HG03196 (cell line): ENCODE measurements around the gene SLC38A7.
"Not testable (repeated sequence)": the region's sequence is repeated elsewhere in the genome, so short reads cannot be mapped to it uniquely, and the experiment has no call there.

Source experiments
- ATAC-seq: cut with Tn5 transposase; IDR thresholded peaks from one replicate; pipeline ENCODE4 v1.9.1; 2021; ENCODE audit not compliant: unreplicated experiment

The SLC38A7 gene

GRCh38 chr16:58678716-58679115 lies 5.9 kb downstream of the SLC38A7 start:
- no peak for ATAC-seq

GRCh38 chr16:58678269-58678668 lies 6.3 kb downstream of the SLC38A7 start:
- ATAC-seq, result no peak

DNA sequence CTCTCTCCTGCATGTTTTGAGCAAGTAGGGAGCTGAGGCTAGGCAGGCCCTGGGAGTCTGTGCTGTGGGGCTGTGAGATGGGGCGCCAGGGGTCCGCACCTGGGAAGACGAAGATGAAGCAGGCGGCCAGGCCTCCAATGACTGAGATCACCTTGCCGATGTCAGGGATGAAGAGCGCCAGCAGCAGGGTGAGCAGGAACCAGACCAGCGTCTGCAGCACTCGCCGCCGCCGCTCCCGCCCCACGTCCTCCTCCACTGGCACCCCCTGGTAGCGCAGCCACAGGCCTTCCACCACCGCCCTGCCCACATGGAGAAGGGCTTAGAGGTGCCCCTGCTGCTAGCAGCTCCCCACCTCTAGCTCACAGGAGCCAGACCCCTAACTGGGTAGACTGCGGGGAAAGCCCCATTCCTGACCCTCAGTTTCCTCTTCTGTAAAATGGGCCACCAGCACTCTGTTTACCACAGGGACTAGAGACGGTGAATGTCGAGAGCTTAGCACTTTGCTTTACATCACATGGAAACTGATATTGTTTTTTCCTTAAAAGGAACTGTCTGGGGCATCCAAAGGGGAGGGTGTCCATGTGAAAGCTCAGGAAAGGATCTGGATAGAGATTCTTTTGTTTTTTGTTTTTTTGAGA lies 13.5 kb downstream of the SLC38A7 start:
- no peak for ATAC-seq

GRCh38 chr16:58670177-58670576 lies 14.4 kb downstream of the SLC38A7 start:
- ATAC-seq, result no peak

DNA sequence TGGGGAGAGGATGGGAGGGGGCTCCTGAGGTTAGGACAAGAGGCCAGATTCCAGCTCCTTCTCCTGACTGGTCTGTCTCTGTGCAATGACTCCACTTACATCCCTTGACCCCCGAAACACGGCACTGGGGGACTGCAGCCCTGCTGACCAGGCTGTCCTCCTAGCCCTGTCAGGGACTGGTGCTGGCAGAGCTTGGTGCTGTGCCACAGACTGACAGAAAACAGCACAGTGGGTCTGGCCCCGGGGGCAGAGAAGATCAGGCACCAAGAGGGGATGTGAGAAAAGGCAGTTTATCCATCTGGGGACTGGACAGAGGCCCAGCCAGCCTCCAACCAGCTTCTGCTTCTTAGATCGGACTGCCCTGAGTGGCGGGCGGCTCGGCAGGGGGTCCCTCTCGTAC lies 19.4 kb downstream of the SLC38A7 start:
- no peak for ATAC-seq

DNA sequence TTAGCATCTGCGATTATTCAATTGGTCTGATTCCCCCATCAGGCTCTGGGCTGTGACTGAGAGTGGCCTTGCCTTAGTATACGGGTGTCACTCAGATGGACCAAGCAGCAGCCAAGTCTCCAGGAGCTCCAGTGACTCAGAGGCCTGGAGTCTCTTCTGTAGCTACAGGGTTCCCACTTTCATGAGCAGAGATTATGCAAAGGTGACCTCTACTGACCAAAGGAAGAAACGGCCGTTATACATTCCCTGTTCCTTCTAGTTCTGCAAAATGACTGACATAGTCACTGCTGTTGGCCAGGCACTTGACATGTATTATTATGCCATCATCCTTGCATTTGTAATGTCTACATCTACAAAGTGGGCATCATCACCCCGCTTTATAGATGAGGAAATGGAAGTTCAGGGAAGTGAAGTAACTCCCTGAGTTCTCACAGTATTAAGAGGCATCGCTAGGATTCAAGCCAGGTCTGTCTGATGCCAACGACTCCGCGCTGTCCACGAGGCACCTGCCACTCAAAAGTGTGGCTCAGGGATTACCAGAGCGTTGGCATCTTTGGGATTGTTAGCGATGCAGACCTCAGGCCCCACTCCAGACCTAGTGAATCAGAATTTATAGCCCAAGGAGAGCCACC lies 23.3 kb downstream of the SLC38A7 start:
- ATAC-seq, result no peak

DNA sequence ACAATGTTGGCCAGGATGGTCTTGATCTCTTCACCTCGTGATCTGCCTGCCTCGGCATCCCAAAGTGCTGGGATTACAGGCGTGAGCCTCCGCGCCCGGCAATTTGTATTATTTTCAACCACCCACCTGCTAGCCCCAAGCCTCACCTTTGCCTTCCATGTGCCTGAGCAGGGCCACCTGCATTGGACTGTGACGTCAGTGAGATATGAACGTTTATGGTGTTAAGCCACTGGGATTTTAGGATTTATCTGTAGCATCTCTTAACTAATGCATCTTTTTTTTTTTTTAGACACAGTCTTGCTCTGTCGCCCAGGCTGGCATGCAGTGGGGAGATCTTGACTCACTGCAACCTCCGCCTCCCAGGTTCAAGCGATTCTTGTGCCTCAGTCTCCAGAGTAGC lies 24.7 kb downstream of the SLC38A7 start:
- not testable (repeated sequence) for ATAC-seq

DNA sequence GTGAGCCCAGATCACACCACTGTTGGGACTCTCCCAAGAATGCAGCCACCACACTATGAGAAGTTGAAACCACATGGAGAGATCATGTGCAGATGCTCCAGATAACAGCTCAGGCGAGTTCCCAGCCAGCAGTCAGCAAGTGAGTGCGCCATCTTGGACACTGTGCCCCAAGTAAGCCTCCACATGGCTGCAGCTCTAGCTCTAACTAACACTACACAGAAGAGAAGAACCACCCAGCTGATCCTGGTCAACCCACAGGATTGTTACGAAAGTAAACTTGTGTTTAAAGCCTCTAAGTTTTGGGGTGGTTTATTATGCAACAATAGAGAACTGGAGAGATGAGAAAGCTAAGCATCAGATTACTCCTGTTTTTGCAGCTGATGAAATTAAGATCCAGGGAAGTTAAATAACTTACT lies 25.8 kb downstream of the SLC38A7 start:
- no peak for ATAC-seq

- no peak for ATAC-seq
These were observed 27.7 kb downstream of the SLC38A7 start for GRCh38 chr16:58656899-58657298.

DNA sequence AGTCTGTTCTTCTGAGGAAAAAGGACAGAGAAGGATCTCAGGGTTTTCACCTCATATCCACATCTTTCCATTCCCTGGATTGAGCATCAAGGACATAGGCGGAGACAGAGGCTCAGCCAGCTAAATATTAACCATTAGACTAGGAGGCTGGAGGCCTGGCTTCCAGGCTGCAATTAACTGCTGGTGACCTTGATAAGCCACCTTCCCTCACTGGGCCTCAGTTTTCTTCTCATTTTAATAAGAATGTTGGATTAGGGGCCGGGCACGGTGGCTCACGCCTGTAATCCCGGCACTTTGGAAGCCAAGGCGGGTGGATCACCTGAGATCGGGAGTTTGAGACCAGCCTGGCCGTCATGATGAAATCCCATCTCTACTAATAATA lies 29.4 kb downstream of the SLC38A7 start:
- no peak for ATAC-seq

DNA sequence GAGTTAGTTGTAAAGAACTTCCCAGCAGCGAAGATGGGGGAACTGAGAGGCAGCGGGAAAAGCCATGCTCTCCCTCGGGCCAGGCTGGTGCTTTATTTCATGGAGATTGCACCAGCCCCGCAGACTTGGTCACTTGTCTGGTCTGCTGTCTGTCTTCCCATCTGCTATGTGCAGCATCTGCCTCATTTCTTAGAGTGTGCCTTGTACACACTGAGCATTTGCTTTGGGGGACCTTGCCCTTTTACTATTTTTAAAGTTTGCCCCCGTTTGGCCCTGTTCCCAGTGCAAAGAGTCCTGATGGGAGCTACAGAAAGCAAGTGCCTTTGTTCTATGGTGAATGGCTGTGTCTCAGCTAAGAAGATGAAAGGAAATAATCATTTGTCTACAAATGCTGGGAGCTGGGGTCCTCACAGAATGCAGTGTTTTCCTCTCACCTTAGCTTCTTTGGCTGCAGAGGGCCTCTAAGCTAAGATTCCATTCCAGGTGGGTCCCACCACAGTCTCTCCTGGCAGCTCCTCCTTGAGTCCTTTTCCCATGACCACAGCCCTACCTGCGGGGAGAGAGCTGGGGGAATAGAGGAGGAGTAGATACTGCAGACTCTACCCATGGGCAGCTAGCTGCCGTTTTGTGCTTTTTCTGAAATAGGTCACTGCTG lies 29.9 kb downstream of the SLC38A7 start:
- no peak for ATAC-seq

DNA sequence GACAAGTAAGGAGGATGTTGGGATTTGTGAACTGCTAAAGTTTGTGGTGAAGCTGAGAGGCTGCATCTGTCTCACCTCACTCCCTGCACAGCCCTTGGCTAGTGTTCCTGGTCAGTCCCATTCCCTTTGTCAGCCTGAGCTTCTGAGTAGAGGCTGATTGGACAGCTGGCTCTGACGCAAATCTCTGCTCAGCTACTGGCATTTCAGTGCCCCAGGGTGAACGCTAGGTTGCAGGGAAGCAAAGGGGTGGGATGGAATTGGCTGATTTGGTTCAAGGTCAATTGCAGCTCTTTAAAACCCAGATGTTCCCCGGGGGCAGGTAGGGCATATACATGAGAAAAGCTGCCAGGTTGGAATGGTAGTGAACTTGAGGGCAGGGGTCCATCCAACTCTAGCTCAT lies 31.8 kb downstream of the SLC38A7 start:
- ATAC-seq, result no peak

DNA sequence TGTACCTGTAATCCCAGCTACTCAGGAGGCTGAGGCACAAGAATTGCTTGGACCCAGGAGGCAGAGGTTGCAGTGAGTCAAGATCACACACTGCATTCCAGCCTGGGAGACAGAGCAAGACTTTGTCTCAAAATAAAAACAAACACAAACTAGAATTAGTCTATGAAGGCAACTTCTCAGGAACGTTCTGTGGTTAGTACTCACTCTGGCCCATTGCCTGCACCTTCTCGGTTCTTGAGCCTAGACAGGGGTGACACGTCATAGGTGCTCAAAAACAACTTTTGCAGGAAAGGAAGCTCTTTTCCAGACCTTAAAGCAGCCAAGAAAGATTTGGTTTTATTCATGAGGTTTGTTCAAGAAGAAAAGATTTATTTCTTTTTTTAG lies 32.6 kb downstream of the SLC38A7 start:
- ATAC-seq, result no peak

GRCh38 chr16:58649707-58650106 lies 34.9 kb downstream of the SLC38A7 start:
- no peak for ATAC-seq

- ATAC-seq, result no peak
These were observed 37.5 kb downstream of the SLC38A7 start for GRCh38 chr16:58647107-58647506.

- no peak for ATAC-seq
These were observed 39.6 kb downstream of the SLC38A7 start for GRCh38 chr16:58644765-58645487.

- no peak for ATAC-seq
These were observed 40.5 kb downstream of the SLC38A7 start for GRCh38 chr16:58644108-58644507.

DNA sequence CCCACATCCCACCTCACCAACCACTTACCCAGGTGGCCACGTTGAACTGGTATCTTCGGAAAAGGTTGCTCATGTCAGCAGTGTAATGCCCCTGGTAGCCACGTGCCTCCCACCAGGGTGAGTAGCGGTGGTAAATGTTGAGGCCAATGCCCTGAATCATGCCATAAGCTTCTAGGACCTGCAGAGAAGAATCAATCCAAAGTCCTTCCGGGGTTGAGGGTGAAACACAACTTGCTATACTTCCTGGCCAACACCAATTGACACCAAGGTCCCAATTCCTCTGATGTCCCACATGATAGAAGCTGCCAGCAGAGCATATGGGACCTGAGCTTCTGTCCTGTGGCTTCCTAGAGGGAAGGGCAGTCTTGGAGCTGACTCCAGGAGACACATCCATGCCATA lies 43.6 kb downstream of the SLC38A7 start:
- no peak for ATAC-seq

DNA sequence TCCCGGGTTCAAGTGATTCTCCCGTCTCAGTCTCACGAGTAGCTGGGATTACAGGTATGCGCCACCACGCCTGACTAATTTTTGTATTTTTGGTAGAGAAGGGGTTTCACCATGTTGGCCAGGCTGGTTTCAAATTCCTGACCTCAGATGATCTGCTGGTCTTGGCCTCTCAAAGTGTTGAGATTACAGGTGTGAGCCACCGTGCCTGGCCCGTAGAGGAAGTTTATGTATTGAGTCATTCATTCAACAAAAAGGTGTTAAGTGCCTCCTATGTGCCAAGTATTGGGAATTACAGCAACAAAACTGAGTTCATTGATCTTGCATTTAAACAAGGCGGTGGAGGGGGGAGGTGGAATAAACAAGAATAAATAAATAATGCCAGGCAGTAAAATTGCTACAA lies 44.7 kb downstream of the SLC38A7 start:
- no peak for ATAC-seq

DNA sequence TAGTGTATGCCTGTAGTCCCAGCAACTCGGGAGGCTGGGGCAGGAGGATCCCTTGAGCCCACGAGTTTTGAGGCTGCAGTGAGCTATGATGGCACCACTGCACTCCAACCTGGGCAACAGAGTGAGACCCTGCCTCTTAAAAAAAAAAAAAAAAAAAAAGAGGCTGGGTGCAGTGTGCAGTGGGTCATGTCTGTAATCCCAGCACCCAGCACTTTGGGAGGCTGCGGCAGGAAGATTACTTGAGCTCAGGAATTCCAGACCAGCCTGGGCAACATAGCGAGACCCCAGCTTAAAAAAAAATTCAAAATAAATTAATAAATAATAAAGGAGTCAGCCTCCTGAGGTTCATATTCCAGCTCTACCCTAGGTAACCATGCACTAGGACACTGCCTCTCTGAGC lies 45.3 kb downstream of the SLC38A7 start:
- no peak for ATAC-seq

GRCh38 chr16:58638148-58639036 lies 46.2 kb downstream of the SLC38A7 start:
- no peak for ATAC-seq
